HCT116 (cell line): ENCODE data around the gene ACVR1B.

ENCODE experiments used
- CEBPB ChIP-seq: IDR thresholded peaks from 2 replicates; pipeline ENCODE4 v1.6.1; 2012; ENCODE audit warnings: low read depth
- POLR2A ChIP-seq: IDR thresholded peaks from 2 replicates; pipeline ENCODE4 v1.7.0; 2011; ENCODE audit warnings: borderline replicate concordance; ENCODE audit not compliant: insufficient read depth, insufficient read length; ENCODE audit errors: extremely low read depth
- POLR2AphosphoS5 ChIP-seq: IDR thresholded peaks from 2 replicates; pipeline ENCODE4 v1.6.1; 2011; ENCODE audit warnings: mild to moderate bottlenecking, low read depth, low read length, moderate library complexity
- RAD21 ChIP-seq: IDR thresholded peaks from 2 replicates; pipeline ENCODE4 v1.6.1; 2012; ENCODE audit warnings: low read depth, mild to moderate bottlenecking
- TF ChIP-seq, protein P1 (sequence below), 3 experiments: fragments of 200-600 bp in 1 of 3; sonication (generic) in 1 of 3; IDR thresholded peaks in 2 of 3; conservative IDR thresholded peaks in 1 of 3; 2 replicates each; pipeline ENCODE4 v1.5.1; 2012 to 2017; ENCODE audit warnings: low read depth in 2 of 3, low read length in 2 of 3, antibody characterized with exemption in 1 of 3, borderline replicate concordance in 1 of 3, control low read depth in 1 of 3, mild to moderate bottlenecking in 1 of 3, mixed read lengths in 1 of 3, mixed run types in 1 of 3, moderate library complexity in 1 of 3; ENCODE audit not compliant: insufficient read depth in 1 of 3

DNA sequence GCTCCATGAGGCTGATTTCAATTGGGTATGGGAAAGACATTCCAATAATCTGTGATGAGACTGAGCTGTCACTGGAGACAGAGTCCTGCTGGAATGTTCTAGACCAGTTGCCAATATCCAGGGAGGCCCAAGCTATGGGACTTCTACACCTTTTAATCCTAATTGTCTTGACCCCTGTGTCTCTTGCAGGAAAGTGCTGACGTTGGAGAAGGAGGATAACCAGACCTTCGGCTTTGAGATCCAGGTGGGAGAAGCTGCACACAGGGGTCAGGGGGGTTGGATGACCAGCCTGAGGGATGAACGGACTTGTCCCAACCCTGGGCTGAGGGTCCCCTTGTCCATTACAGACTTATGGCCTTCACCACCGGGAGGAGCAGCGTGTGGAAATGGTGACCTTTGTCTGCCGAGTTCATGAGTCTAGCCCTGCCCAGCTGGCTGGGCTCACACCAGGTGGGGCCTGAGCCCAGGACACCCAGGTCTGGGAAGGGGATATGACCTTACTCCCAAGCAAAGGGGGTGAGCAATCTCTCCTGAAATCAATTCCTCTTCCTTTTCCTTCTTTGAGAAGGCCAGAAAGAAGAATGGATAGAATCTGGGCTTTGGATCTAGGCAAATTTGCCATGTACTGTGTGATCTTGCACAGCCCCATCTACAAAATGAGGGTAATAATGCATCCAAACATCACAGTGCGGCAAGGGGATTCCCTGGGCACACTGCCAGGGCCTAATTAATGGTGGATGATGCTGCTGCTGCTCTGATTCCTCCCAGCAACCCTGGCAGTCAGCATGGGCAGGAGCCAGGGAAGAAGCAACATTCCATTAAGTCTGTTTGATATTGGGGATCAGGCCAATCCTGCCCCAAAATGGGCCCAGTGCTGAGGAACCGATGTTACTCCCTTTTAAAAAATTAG lies 59.4 kb downstream of the ACVR1B start:
- TF ChIP-seq POLR2AphosphoS5 = no peak
- TF ChIP-seq, protein P1, sequence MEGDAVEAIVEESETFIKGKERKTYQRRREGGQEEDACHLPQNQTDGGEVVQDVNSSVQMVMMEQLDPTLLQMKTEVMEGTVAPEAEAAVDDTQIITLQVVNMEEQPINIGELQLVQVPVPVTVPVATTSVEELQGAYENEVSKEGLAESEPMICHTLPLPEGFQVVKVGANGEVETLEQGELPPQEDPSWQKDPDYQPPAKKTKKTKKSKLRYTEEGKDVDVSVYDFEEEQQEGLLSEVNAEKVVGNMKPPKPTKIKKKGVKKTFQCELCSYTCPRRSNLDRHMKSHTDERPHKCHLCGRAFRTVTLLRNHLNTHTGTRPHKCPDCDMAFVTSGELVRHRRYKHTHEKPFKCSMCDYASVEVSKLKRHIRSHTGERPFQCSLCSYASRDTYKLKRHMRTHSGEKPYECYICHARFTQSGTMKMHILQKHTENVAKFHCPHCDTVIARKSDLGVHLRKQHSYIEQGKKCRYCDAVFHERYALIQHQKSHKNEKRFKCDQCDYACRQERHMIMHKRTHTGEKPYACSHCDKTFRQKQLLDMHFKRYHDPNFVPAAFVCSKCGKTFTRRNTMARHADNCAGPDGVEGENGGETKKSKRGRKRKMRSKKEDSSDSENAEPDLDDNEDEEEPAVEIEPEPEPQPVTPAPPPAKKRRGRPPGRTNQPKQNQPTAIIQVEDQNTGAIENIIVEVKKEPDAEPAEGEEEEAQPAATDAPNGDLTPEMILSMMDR (IDR thresholded peaks at IDR 0.05 in 2 of 3, conservative IDR thresholded peaks at IDR 0.05 in 1 of 3; ENCODE audit: borderline replicate concordance in 1 of 3, insufficient read depth in 1 of 3, low read depth in 2 of 3, low read length in 2 of 3) = no peak
- TF ChIP-seq CEBPB = no peak
- no peak for TF ChIP-seq POLR2A
- no peak for TF ChIP-seq RAD21
